Measurements from ENCODE around the gene ARHGAP44. TPM values are rescaled to one million over a fixed set of nuclear protein-coding genes. Genes with fewer than 3 reads are reported as not detected.

Gene ARHGAP44
- total and polyA plus RNA-seq, 2 of the 8 experiments (the other 6 are each of a cell fraction or from before 2014, with no cell fraction given): 6.2 to 22.2 TPM

- Histone ChIP-seq H2BK15ac (ENCODE audit: low read length) (peak overlapping the region; percentile 20; the same call in 1 of the 2 replicates), H3K27ac (ENCODE audit: low read depth, low read length) (no peak overlapping the region), H2BK12ac (ENCODE audit: low read depth, low read length) (peak overlapping the region; percentile 52; the same call in 1 of the 2 replicates), H3K4me2 (ENCODE audit: insufficient read depth in 1 of 2, low read depth in 2 of 2, low read length in 2 of 2) (peak overlapping the region in 1 of 2 experiments; percentile 22; a peak in 1 of 4 replicates), H3K79me1 (ENCODE audit: low read depth, low read length) (no peaks in the 10 kb centered on the region), H3K4ac (replicated peaks; ENCODE audit: insufficient read length, low read depth, low read length) (no peak overlapping the region), H3K14ac (ENCODE audit: insufficient read length) (no peak overlapping the region), H3K27me3 (replicated peaks in 1 of 4; ENCODE audit: control insufficient read depth in 3 of 4, extremely low read depth in 1 of 4, insufficient read depth in 3 of 4, low read length in 3 of 4) (no peaks in the 10 kb centered on the region), H4K5ac (ENCODE audit: insufficient read length, low read depth, low read length) (no peak overlapping the region), H3K4me3 (ENCODE audit: extremely low read depth in 1 of 4, insufficient read depth in 2 of 4, low read depth in 3 of 4, low read length in 4 of 4) (no peak overlapping the region), H2BK20ac (ENCODE audit: low read length) (0 out of 2 replicates have a peak overlapping the region, but pooled peaks have one; percentile 57), H2BK120ac (replicated peaks; ENCODE audit: low read depth, low read length) (no peak overlapping the region), H2AFZ (ENCODE audit: low read length) (peak overlapping the region; percentile 58), H4K8ac (ENCODE audit: extremely low read depth, insufficient read depth, low read length) (no peak overlapping the region), H3K79me2 (ENCODE audit: control insufficient read depth in 1 of 2, insufficient read depth in 2 of 2, low read length in 2 of 2) (no peaks in the 10 kb centered on the region), H3K9ac (replicated peaks in 1 of 4; ENCODE audit: extremely low read depth in 1 of 4, low read depth in 3 of 4, low read length in 3 of 4) (no peak overlapping the region), H3K9me3 (ENCODE audit: insufficient read depth in 2 of 2, low read depth in 1 of 2, low read length in 1 of 2) (no peaks in the 10 kb centered on the region), H4K91ac (replicated peaks; ENCODE audit: insufficient read length, low read length) (no peak overlapping the region), H2AK5ac (ENCODE audit: low read depth, low read length) (no peak overlapping the region), H3K56ac (replicated peaks; ENCODE audit: insufficient read length, low read depth, low read length) (peak overlapping the region; percentile 33), H3K4me1 (replicated peaks in 1 of 4; ENCODE audit: control insufficient read depth in 3 of 4, insufficient read depth in 4 of 4, low read length in 3 of 4) (peaks cover 0 to 5% (median 4%) of the 10 kb centered on the region in 4 experiments; a peak in 3 of 7 replicates), H3K18ac (ENCODE audit: extremely low read depth, low read length) (no peak overlapping the region), H4K20me1 (replicated peaks in 1 of 2; ENCODE audit: control insufficient read depth in 1 of 2, insufficient read depth in 2 of 2, low read length in 2 of 2) (no peaks in the 10 kb centered on the region), H3K23ac (ENCODE audit: insufficient read length) (no peak overlapping the region), H3K36me3 (ENCODE audit: control insufficient read depth in 2 of 4, insufficient read depth in 4 of 4, low read length in 3 of 4) (no peaks in the 10 kb centered on the region), H3K23me2 (ENCODE audit: low read depth, low read length) (peaks cover 4% of the 10 kb centered on the region; the same call in 1 of the 2 replicates), H2BK5ac (ENCODE audit: low read depth, low read length) (no peak overlapping the region)
- TF ChIP-seq SP4 (IDR thresholded peaks at IDR 0.05; ENCODE audit: low read length) (no peak), BRCA1 (IDR thresholded peaks at IDR 0.05; ENCODE audit: low read depth, low read length) (no peak), HDAC2 (IDR thresholded peaks at IDR 0.05; ENCODE audit: borderline replicate concordance in 1 of 2, low read depth in 2 of 2, low read length in 2 of 2) (no peak), CBX5 (IDR thresholded peaks at IDR 0.05; ENCODE audit: low read depth, low read length) (no peak), HDAC6 (IDR thresholded peaks at IDR 0.05; ENCODE audit: low read depth, low read length) (no peak), SRF (IDR thresholded peaks at IDR 0.05; ENCODE audit: low read depth, low read length) (no peak), EGR1 (IDR thresholded peaks at IDR 0.05; ENCODE audit: borderline replicate concordance, low read depth, low read length) (no peak), KDM1A (IDR thresholded peaks at IDR 0.05; ENCODE audit: borderline replicate concordance, low read length) (no peak), BACH1 (IDR thresholded peaks at IDR 0.05; ENCODE audit: low read length) (no peak)
- 84% methylated on average over 5 of the region's 5 CpGs; no CpG with 5 or more reads in 1 of the 2 experiments for WGBS, 2 experiments (ENCODE audit: extremely low coverage in 1 of 2, insufficient coverage in 1 of 2, insufficient read length in 1 of 2, insufficient replicate concordance in 2 of 2, low coverage in 1 of 2, low lambda C conversion rate in 2 of 2, missing lambda C conversion rate in 1 of 2)
- ChIA-PET POLR2A (ENCODE audit: partially characterized antibody) (no interaction called here), CTCF (ENCODE audit: partially characterized antibody) (interaction anchor here (0.6 to 1.8 kb wide), 3 partner anchors 8 to 82 kb away, joined by 3 to 4 read pairs (median 4); no protein-coding TSS in a partner anchor)
- DNase-seq (ENCODE audit: low read depth in 1 of 2, low spot score in 2 of 2) (no peak), FAIRE-seq (no peak)
Measured at GRCh38 chr17:13025258-13025627, 235.9 kb downstream of the ARHGAP44 start.

Data from H1 (cell line).